GM10266 (cell line): ENCODE data around the gene DBT.
"Not testable (repeated sequence)": the region's sequence is repeated elsewhere in the genome, so short reads cannot be mapped to it uniquely, and the experiment has no call there.

ENCODE experiments used
- DNase-seq: peaks from one replicate; pipeline ENCODE4 v3.0.0; 2012; ENCODE audit errors: extremely low spot score
- TF ChIP-seq, protein P1 (sequence below): IDR thresholded peaks from 2 replicates; pipeline ENCODE4 v1.5.1; 2012; ENCODE audit warnings: mild to moderate bottlenecking, low read depth; ENCODE audit not compliant: control insufficient read depth, insufficient read depth; ENCODE audit errors: missing control alignments

Gene DBT

DNA sequence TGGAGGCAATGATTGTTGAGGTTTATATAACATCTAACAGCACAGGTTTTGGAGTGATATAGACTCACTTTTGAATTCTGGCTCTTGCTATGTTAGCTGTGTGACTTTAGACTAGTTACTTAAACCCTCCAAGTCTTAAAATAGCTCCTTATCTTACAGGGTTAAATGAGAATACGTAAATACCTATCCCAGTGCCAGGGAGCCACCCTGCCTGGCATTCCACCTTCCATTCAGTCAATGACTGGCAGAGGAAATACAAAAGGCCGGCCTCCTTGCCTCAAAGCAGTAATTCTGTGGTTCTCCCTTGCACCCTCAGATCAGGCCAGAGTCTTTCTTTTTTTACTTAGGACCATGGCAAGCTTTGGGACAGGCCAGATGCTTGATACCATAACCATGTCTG is 31.8 kb downstream of the DBT start:
- no peak for DNase-seq
- TF ChIP-seq, protein P1, sequence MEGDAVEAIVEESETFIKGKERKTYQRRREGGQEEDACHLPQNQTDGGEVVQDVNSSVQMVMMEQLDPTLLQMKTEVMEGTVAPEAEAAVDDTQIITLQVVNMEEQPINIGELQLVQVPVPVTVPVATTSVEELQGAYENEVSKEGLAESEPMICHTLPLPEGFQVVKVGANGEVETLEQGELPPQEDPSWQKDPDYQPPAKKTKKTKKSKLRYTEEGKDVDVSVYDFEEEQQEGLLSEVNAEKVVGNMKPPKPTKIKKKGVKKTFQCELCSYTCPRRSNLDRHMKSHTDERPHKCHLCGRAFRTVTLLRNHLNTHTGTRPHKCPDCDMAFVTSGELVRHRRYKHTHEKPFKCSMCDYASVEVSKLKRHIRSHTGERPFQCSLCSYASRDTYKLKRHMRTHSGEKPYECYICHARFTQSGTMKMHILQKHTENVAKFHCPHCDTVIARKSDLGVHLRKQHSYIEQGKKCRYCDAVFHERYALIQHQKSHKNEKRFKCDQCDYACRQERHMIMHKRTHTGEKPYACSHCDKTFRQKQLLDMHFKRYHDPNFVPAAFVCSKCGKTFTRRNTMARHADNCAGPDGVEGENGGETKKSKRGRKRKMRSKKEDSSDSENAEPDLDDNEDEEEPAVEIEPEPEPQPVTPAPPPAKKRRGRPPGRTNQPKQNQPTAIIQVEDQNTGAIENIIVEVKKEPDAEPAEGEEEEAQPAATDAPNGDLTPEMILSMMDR, result no peak

DNA sequence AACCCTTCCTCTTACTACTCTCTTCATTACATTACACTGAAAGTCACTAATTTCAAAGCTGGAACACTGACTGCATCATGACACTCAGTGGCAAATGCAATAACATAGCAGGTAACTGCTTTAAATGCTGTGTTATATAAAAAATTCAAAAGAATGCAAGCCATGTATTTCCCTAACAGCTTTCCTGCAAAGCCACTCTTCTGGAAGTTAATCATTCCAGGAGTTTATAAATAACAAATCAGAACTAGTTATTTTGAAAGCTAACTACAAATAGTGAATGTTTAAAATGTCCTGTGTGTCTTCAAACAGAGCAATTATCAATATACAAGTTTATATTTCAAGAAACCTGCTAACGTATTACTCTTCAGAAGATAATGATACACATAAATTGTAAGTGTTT is 34.5 kb downstream of the DBT start:
- TF ChIP-seq, protein P1, result no peak
- no peak for DNase-seq

DNA sequence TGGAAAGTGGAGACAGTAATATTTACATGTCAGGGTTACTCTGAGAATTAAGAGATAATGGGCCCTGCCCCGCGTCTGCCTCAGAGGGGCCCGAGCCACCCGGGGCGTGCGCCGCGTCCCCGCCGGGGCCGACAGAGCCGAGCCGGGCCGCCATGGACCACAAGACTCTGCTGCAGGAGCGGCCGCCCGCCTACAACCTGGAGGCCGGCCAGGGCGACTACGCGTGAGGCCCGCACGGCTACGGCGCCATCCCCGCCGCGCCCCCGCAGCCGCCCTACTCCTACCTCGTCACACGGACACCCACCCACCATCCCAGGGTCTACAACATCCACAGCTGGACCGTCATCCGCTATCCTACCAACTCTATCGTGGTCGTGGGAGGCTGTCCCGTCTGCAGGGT is 36.5 kb downstream of the DBT start:
- no peak for DNase-seq
- TF ChIP-seq, protein P1, result no peak

DNA sequence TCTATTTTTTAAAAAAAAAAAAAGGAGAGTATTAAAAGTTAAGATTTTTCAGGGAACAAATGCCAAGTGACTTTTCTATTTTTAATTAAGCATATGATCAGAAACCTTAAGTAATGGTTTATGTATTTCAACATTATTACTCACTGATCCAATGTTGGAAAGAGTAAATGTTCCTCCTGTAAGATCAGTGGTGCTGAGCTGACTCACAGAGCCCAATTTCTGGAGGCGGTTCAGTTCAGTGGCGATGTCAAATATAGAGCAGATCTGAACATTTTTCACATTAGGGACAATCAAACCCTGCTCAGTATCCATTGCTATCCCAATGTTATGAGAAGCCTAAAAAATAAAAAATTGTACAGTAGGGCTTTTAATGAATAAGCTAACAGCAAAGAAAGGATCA is 43.3 kb downstream of the DBT start:
- TF ChIP-seq, protein P1, result no peak
- DNase-seq, result no peak

DNA sequence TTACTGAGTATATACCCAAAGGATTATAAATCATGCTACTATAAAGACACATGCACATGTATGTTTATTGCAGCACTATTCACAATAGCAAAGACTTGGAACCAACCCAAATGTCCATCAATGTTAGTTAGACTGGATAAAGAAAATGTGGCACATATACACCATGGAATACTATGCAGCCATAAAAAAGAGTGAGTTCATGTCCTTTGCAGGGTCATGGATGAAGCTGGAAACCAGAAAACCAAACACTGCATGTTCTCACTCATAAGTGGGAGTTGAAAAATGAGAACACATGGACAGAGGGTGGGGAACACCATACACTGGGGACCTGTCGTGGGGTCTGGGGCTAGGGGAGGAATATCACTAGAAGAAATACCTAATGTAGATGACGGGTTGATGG is 44.0 kb downstream of the DBT start:
- DNase-seq, result not testable (repeated sequence)

DNA sequence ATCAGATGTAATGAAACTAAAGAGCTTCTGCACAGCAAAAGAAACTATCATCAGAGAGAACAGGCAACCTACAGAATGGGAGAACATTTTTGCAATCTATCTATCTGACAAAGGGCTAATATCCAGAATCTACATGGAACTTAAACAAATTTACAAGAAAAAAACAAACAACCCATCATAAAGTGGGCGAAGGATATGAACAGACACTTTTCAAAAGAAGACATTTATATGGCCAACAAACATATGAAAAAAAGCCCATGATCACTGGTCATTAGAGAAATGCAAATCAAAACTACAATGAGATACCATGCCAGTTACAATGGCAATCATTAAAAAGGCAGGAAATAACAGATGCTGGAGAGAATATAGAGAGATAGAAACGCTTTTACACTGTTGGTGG is 44.5 kb downstream of the DBT start:
- DNase-seq, result not testable (repeated sequence)

DNA sequence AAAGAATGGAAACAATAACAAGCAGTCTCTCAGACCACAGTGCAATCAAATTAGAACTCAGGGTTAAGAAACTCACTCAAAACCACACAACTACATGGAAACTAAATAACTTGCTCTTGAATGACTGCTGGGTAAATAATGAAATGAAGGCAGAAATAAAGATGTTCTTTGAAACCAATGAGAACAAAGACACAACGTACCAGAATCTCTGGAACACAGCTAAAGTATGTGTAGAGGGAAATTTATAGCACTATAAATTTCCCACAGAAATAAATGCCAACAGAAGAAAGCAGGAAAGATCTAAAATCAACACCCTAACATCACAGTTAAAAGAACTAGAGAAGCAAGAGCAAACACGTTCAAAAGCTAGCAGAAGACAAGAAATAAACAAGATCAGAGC is 46.9 kb downstream of the DBT start:
- not testable (repeated sequence) for DNase-seq

DNA sequence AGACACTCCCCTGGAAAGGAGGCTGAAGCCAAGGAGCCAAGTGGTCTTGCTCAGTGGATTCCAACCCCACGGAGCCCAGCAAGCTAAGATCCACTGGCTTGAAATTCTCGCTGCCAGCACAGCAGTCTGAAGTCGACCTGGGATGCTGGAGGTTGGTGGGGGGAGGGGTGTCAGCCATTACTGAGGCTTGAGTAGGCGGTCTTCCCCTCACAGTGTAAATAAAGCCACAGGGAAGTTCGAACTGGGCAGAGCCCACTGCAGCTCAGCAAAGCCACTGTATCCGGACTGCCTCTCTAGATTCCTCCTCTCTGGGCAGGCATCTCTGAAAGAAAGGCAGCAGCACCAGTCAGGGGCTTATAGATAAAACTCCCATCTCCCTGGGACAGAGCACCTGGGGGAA is 49.6 kb downstream of the DBT start:
- DNase-seq, result not testable (repeated sequence)

DNA sequence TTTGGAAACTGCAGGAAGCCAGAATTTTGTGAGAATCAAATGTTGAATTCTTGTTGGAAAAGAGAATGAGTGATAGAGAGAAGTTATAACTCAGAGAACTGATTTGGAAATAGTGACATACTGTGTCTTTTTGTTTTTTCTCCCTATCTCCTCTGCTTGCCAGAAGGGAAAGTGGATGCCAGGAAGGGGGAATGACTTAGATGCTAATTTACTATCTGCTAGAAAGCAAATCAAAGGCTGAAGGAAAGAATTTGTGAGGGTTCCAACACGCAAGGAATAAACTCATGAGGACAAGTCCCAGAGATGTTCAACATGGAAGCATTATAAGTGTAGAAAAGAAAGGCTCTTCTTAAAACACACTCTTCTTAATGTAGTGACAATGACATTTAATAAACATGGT is 51.0 kb downstream of the DBT start:
- no peak for DNase-seq
- TF ChIP-seq, protein P1, result no peak

DNA sequence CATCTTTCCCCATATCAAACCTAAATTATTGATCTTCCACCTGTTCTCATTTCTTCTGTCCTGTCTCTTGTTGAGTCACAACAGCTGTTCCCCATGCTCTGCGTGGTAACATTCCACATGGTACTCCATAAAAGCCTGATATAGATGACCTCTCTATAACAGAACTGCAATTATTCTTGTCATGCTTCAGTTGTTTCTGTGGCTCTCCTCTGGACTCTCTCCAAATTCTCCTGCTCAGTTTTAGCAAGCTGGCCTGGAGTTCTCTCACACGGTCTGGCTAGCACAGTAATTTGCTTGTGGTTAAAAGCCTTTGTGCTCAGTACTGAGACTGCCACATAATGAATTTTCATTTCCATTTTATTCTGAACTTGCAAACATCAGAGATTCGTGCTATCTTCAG is 61.0 kb downstream of the DBT start:
- TF ChIP-seq, protein P1, result no peak
- DNase-seq, result no peak
